LNCaP clone FGC (cell line): ENCODE data around the gene PTPRC.

Source experiments
- DNase-seq: peaks from one replicate; pipeline ENCODE4 v3.0.0-alpha.2; 2011; ENCODE audit warnings: low read depth
- H3K4me3 ChIP-seq: 2 replicates; pipeline ENCODE4 v1.5.1; 2011; ENCODE audit warnings: mild to moderate bottlenecking, low read depth, low read length, control low read depth
- CTCF ChIP-seq: IDR thresholded peaks from 2 replicates; pipeline ENCODE4 v1.5.1; 2012; ENCODE audit warnings: mild to moderate bottlenecking; ENCODE audit not compliant: control insufficient read depth, insufficient read depth; ENCODE audit errors: extremely low read depth

The PTPRC gene

GRCh38 chr1:198642983-198643382 lies 4.1 kb downstream of the PTPRC start:
- no peak overlapping the region for H3K4me3 ChIP-seq

DNA sequence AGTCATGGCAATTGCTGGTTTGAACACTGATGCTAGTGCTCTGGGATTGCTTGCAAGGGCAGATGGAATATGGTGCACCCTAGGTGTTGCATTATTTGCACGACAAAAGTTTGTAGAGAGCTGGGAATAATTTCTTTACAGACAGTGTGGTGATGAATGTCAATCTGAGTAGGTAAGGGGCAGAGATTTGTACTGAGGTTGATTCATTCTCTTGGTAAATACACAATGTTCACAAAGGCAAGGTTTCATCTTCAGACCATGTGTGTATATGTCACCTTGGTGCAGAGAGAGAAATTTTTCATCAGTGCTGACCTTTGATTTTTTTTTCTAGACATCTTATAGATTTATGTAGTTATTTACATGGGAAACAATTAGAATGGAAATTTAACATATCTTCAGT lies 5.0 kb downstream of the PTPRC start:
- H3K4me3 ChIP-seq = no peak overlapping the region
- no peak for DNase-seq
- TF ChIP-seq CTCF = no peak

More at GRCh38 chr1:198642983-198643382, 4.1 kb downstream of the PTPRC start:
- no peak for DNase-seq
- TF ChIP-seq CTCF = no peak

DNA sequence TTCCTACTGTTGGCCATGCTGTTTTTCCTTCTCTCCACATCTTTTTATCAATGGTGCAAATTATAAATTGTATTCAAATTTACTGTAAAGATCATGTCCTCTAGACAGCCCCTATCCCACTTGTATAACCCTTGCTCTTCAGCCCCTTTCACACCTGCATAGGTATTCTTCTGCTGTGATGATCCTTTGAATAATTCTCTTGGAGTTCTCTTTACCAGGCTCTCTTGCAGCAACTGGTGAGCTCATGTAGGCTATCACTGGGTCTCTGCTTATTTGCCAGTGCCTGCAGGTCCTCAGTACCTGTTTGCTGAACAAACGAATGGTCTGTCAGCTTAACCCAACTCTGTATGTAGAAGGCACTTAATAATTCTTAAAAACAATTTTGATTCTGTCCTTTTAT lies 8.2 kb downstream of the PTPRC start:
- H3K4me3 ChIP-seq = no peak overlapping the region
- TF ChIP-seq CTCF = no peak
- no peak for DNase-seq

DNA sequence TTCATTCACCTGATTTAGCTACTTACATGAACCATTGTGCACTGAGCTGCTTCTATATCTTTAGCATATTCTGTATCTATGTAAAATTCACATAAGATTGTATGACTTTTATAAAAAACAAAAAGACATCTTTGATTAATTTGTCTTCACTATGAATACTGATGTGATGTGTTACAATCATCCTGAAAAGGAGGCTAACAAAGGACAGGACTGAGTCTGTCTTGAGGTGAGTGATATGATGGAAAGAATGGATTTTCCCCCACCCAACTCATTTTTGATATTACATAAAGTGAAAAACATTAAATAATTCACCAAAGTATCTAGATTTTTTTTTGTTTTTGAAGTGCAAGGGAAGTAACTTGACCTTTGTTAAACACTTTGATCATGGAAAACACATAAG lies 9.8 kb downstream of the PTPRC start:
- no peak for DNase-seq
- no peak for TF ChIP-seq CTCF
- no peak overlapping the region for H3K4me3 ChIP-seq

GRCh38 chr1:198649232-198649967 lies 10.6 kb downstream of the PTPRC start:
- no peak overlapping the region for H3K4me3 ChIP-seq
- DNase-seq = no peak
- no peak for TF ChIP-seq CTCF

- H3K4me3 ChIP-seq = no peak overlapping the region
- no peak for DNase-seq
- no peak for TF ChIP-seq CTCF
These were observed 11.1 kb downstream of the PTPRC start for GRCh38 chr1:198649968-198650338.

GRCh38 chr1:198650506-198650905 lies 11.7 kb downstream of the PTPRC start:
- no peak overlapping the region for H3K4me3 ChIP-seq
- no peak for TF ChIP-seq CTCF
- DNase-seq = no peak
